PC-3 (cell line): ENCODE measurements around the gene DMD. TPM values are rescaled to one million over a fixed set of nuclear protein-coding genes. Genes with fewer than 3 reads are reported as not detected.

Experiments used
- ATAC-seq: fragments of 200-7000 bp; cut with Tn5 transposase; 2 replicates; pipeline ENCODE4 v1.9.1; 2020; ENCODE audit warnings: mild to moderate bottlenecking, moderate library complexity
- BruUV-seq: library from RNA; stranded (reverse); fragments of 400-500 nt; replicated peaks from 2 replicates; lab custom pipeline; 2021; lab: Mats Ljungman, UMichigan
- CTCF ChIA-PET: fragments of 300-600 bp; sonication (Branson Sonifier 250); formaldehyde crosslinking; loops from one replicate; lab custom pipeline; 2022; ENCODE audit warnings: antibody characterized with exemption; lab: Charles Lee
- POLR2A ChIA-PET: fragments of 300-600 bp; sonication (Branson Sonifier 250); formaldehyde crosslinking; loops from one replicate; lab custom pipeline; 2022; ENCODE audit warnings: antibody characterized with exemption; ENCODE audit not compliant: unreplicated experiment; lab: Charles Lee
- DNase-seq: peaks from one replicate; pipeline ENCODE4 v3.0.0-alpha.2; 2015
- H2AFZ ChIP-seq: fragments of 300-600 bp; sonication (generic); 2 replicates; pipeline ENCODE4 v1.6.0; 2016; ENCODE audit warnings: antibody characterized with exemption, low read length
- H3F3A ChIP-seq: fragments of 300-600 bp; sonication (generic); one replicate; pipeline ENCODE4 v1.6.0; 2017; ENCODE audit warnings: antibody characterized with exemption, low read length, control low read depth, mild to moderate bottlenecking; ENCODE audit not compliant: unreplicated experiment
- H3K27ac ChIP-seq: fragments of 300-600 bp; sonication (generic); 2 replicates; pipeline ENCODE4 v1.5.1; 2016; ENCODE audit warnings: mild to moderate bottlenecking, low read length
- H3K27me3 ChIP-seq: fragments of 300-600 bp; sonication (generic); 2 replicates; pipeline ENCODE4 v1.6.1; 2016; ENCODE audit warnings: low read length, mixed read lengths
- H3K36me3 ChIP-seq: fragments of 300-600 bp; sonication (generic); 2 replicates; pipeline ENCODE4 v1.6.1; 2016; ENCODE audit warnings: low read depth, mixed run types, low read length, mixed read lengths
- H3K4me1 ChIP-seq: fragments of 300-600 bp; sonication (generic); 2 replicates; pipeline ENCODE4 v1.5.1; 2016; ENCODE audit warnings: low read length; ENCODE audit not compliant: insufficient read depth
- H3K4me2 ChIP-seq: fragments of 300-600 bp; sonication (generic); 2 replicates; pipeline ENCODE4 v1.6.0; 2016; ENCODE audit warnings: low read length
- H3K4me3 ChIP-seq: fragments of 300-600 bp; sonication (generic); 2 replicates; pipeline ENCODE4 v1.5.1; 2016; ENCODE audit warnings: mild to moderate bottlenecking, low read length, mixed read lengths
- H3K79me2 ChIP-seq: fragments of 300-600 bp; sonication (generic); 2 replicates; pipeline ENCODE4 v1.6.1; 2017; ENCODE audit warnings: low read length, mixed read lengths
- H3K9ac ChIP-seq: fragments of 300-600 bp; sonication (generic); 2 replicates; pipeline ENCODE4 v1.6.0; 2016; ENCODE audit warnings: mild to moderate bottlenecking, low read length
- H3K9me2 ChIP-seq: fragments of 300-600 bp; sonication (generic); replicated peaks from 2 replicates; pipeline ENCODE4 v1.6.1; 2016; ENCODE audit warnings: mixed run types, low read length, mixed read lengths
- H3K9me3 ChIP-seq: fragments of 300-600 bp; sonication (generic); 2 replicates; pipeline ENCODE4 v1.6.1; 2016; ENCODE audit warnings: low read length, mixed read lengths
- H4K20me1 ChIP-seq: fragments of 300-600 bp; sonication (generic); 2 replicates; pipeline ENCODE4 v1.6.1; 2016; ENCODE audit warnings: low read length, mixed read lengths
- CTCF ChIP-seq: fragments of 300-600 bp; sonication (generic); conservative IDR thresholded peaks from 2 replicates; pipeline ENCODE4 v1.5.1; 2017; ENCODE audit warnings: antibody characterized with exemption, low read depth, mild to moderate bottlenecking, low read length
- EZH2 ChIP-seq: fragments of 300-600 bp; sonication (generic); IDR thresholded peaks from one replicate; pipeline ENCODE4 v1.6.1; 2017; ENCODE audit warnings: antibody characterized with exemption, mild to moderate bottlenecking, low read length; ENCODE audit not compliant: unreplicated experiment
- EZH2phosphoT487 ChIP-seq: fragments of 300-600 bp; sonication (generic); IDR thresholded peaks from 2 replicates; pipeline ENCODE4 v1.6.1; 2018; ENCODE audit warnings: mild to moderate bottlenecking, antibody characterized with exemption, low read length, borderline replicate concordance
- intact Hi-C: fragments of 100-400 bp; cut with micrococcal nuclease; formaldehyde crosslinking; loops from 2 replicates; pipeline ENCODE4 v1.9.0; 2023
- total RNA-seq: library from RNA; depleted of rRNA; stranded (reverse); fragments of >200 nt; gene quantifications from 2 replicates; pipeline ENCODE4 v1.2.3, GENCODE V29; 2014

The DMD gene
- total RNA-seq, 1 experiment from 2014 or later = not detected

GRCh38 chrX:31420302-31420701 lies 1791.0 kb downstream of the DMD start:
- BruUV-seq = no TSS peak
- POLR2A ChIA-PET = no interaction called here

DNA sequence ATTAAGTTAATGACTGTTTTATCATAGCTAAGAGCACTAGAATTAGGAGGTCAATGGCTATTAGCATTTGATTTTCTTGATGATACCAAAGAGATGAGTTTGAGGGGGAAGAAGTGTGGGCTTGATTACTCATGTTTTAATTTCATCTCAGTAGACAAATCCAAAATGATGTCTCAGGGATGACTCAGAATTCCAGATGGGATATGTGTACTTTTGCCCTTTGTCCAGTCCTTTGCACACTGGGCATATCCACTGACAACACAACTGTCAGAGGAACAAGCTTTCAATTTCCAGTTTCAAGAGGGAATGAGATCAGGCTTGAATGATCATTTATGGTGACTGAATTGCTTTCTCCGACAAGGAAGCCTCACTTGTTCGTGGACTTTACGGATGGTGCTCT lies 1814.2 kb downstream of the DMD start:
- no peak for DNase-seq
- no peak for ATAC-seq
- Histone ChIP-seq H3K9me3 (no peaks in the 10 kb centered on the region), H3K36me3 (no peaks in the 10 kb centered on the region), H3K27ac (no peak overlapping the region), H3K79me2 (no peaks in the 10 kb centered on the region), H3K4me2 (no peak overlapping the region), H4K20me1 (no peaks in the 10 kb centered on the region), H3K9ac (no peak overlapping the region), H3K9me2 (no peaks in the 10 kb centered on the region), H3K4me1 (no peaks in the 10 kb centered on the region), H3K4me3 (no peak overlapping the region), H3K27me3 (no peaks in the 10 kb centered on the region), H2AFZ (no peak overlapping the region), H3F3A (no peaks in the 10 kb centered on the region)
- BruUV-seq = no TSS peak
- ChIA-PET POLR2A (no interaction called here), CTCF (no interaction called here)
- intact Hi-C loops = no loop called here
- TF ChIP-seq EZH2 (no peak), CTCF (no peak), EZH2phosphoT487 (no peak)

More at GRCh38 chrX:31420302-31420701, 1791.0 kb downstream of the DMD start:
- H3K9me2 ChIP-seq = no peaks in the 10 kb centered on the region
- no peaks in the 10 kb centered on the region for H3K79me2 ChIP-seq
- no peak for TF ChIP-seq EZH2
- no peak for TF ChIP-seq EZH2phosphoT487
- no peak for TF ChIP-seq CTCF
- H3K27me3 ChIP-seq = no peaks in the 10 kb centered on the region
- no peaks in the 10 kb centered on the region for H3K36me3 ChIP-seq
- no peak overlapping the region for H3K9ac ChIP-seq
- intact Hi-C loops = no loop called here
- no peak for ATAC-seq
- CTCF ChIA-PET = no interaction called here
- no peak overlapping the region for H3K27ac ChIP-seq
- no peak overlapping the region for H2AFZ ChIP-seq
- H3F3A ChIP-seq = no peaks in the 10 kb centered on the region
- H3K4me1 ChIP-seq = no peaks in the 10 kb centered on the region
- no peaks in the 10 kb centered on the region for H3K9me3 ChIP-seq
- DNase-seq = no peak
- no peak overlapping the region for H3K4me3 ChIP-seq
- H4K20me1 ChIP-seq = no peaks in the 10 kb centered on the region
- no peak overlapping the region for H3K4me2 ChIP-seq

DNA sequence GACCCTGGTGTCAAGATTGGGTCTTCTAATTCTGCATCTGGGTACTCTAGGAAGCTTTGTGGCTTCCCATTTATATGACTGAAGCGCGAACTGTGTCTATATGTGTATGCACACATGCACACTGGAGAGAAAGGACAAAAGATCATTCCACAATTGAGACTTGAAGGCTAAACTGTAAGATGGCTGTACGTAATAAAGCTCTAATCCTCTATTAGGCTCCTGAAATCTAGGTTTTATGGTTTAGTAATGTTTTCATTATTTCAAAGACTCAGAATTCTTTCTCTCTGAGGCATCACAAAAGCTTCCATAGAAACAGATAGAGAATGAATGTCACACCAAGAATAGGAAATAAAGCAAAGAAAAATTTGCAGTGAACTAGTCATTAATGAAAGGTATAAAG lies 1818.8 kb downstream of the DMD start:
- H3K79me2 ChIP-seq = no peaks in the 10 kb centered on the region
- H3K9me2 ChIP-seq = no peaks in the 10 kb centered on the region
- ChIA-PET POLR2A (no interaction called here), CTCF (no interaction called here)
- H4K20me1 ChIP-seq = no peaks in the 10 kb centered on the region
- H3K4me3 ChIP-seq = no peak overlapping the region
- no peaks in the 10 kb centered on the region for H3K4me1 ChIP-seq
- no peak for TF ChIP-seq EZH2
- no peak for TF ChIP-seq CTCF
- TF ChIP-seq EZH2phosphoT487 = no peak
- no peak for ATAC-seq
- no peaks in the 10 kb centered on the region for H3K27me3 ChIP-seq
- no peak overlapping the region for H3K4me2 ChIP-seq
- intact Hi-C loops = no loop called here
- H3K36me3 ChIP-seq = no peaks in the 10 kb centered on the region
- no peak overlapping the region for H3K9ac ChIP-seq
- no peaks in the 10 kb centered on the region for H3K9me3 ChIP-seq
- H3F3A ChIP-seq = no peaks in the 10 kb centered on the region
- DNase-seq = no peak
- BruUV-seq = no TSS peak
- no peak overlapping the region for H2AFZ ChIP-seq
- no peak overlapping the region for H3K27ac ChIP-seq
